ENCODE data around the gene EPAS1. TPM values are rescaled to one million over a fixed set of nuclear protein-coding genes. Genes with fewer than 3 reads are reported as not detected.

Gene EPAS1
- total and polyA plus RNA-seq, 2 of the 13 experiments (the other 11 are each of a cell fraction or from before 2014, with no cell fraction given) = 47.1 to 182 TPM

GRCh38 chr2:46306330-46306751 is 9.1 kb downstream of the EPAS1 start (continued):
- TF ChIP-seq ZNF367 (CRISPR knock-in tag; IDR thresholded peaks at IDR 0.05; ENCODE audit: borderline replicate concordance) (no peak), TBX3 (IDR thresholded peaks at IDR 0.05; ENCODE audit: borderline replicate concordance) (peak; percentile 94), ARID3A (IDR thresholded peaks at IDR 0.05; ENCODE audit: low read depth, low read length) (peak; percentile 92), CHD4 (IDR thresholded peaks at IDR 0.05; ENCODE audit: borderline replicate concordance, low read length) (0 out of 2 replicates have a peak, but pooled peaks have one; percentile 0), FOXA1 (IDR thresholded peaks at IDR 0.05) (peak; percentile 66), FOXA1 (CRISPR knock-in tag; IDR thresholded peaks at IDR 0.05) (peak; percentile 91), ZSCAN9 (CRISPR knock-in tag; IDR thresholded peaks at IDR 0.05; ENCODE audit: borderline replicate concordance) (peak; percentile 75; the same call in 1 of the 2 replicates), ATF2 (CRISPR knock-in tag; IDR thresholded peaks at IDR 0.05) (peak; percentile 74), KLF6 (CRISPR knock-in tag; IDR thresholded peaks at IDR 0.05) (peak; percentile 70; the same call in 1 of the 2 replicates), ZNF564 (CRISPR knock-in tag; IDR thresholded peaks at IDR 0.05) (0 out of 2 replicates have a peak, but pooled peaks have one; percentile 57), ZNF609 (CRISPR knock-in tag; IDR thresholded peaks at IDR 0.05; ENCODE audit: borderline replicate concordance) (peak; percentile 71; the same call in 1 of the 2 replicates), MYPOP (CRISPR knock-in tag; IDR thresholded peaks at IDR 0.05) (peak; percentile 80; the same call in 1 of the 2 replicates), SRSF9 (IDR thresholded peaks at IDR 0.05; ENCODE audit: borderline replicate concordance, insufficient read depth, low read depth, low read length, poor library complexity, severe bottlenecking) (no peak), TFE3 (CRISPR knock-in tag; IDR thresholded peaks at IDR 0.05) (peak; percentile 81), ZBTB20 (CRISPR knock-in tag; IDR thresholded peaks at IDR 0.05; ENCODE audit: borderline replicate concordance, low read depth) (peak; percentile 93), SIN3B (IDR thresholded peaks at IDR 0.05; ENCODE audit: low read length) (no peak), NCOR1 (IDR thresholded peaks at IDR 0.05; ENCODE audit: borderline replicate concordance, low read length) (peak; percentile 45; the same call in 1 of the 2 replicates), ZNF724P (CRISPR knock-in tag; IDR thresholded peaks at IDR 0.05; ENCODE audit: borderline replicate concordance) (no peak), RBM22 (optimal IDR thresholded peaks at IDR 0.05; ENCODE audit: low read length) (peak; percentile 62), ZNF746 (CRISPR knock-in tag; IDR thresholded peaks at IDR 0.05) (no peak)
